Lower lobe of right lung (tissue), 2 donors: ENCODE measurements around the gene TNNT3. TPM values are rescaled to one million over a fixed set of nuclear protein-coding genes. Genes with fewer than 3 reads are reported as not detected.

Experiments used
- ATAC-seq, 2 donors: fragments of 200-7000 bp; cut with Tn5 transposase; one replicate each; pipeline ENCODE4 v1.9.1; 2020 to 2022; ENCODE audit warnings: mild to moderate bottlenecking in 2 of 2, moderate library complexity in 2 of 2
- DNase-seq: peaks from one replicate; pipeline ENCODE4 v3.0.0-alpha.2; 2020
- H3K27ac ChIP-seq: fragments of 200-600 bp; one replicate; pipeline ENCODE4 v1.8.0; 2022
- H3K27me3 ChIP-seq: fragments of 200-600 bp; one replicate; pipeline ENCODE4 v1.8.0; 2022; ENCODE audit warnings: low read depth
- H3K36me3 ChIP-seq: fragments of 200-600 bp; one replicate; pipeline ENCODE4 v1.8.0; 2022; ENCODE audit warnings: mild to moderate bottlenecking
- H3K4me1 ChIP-seq: fragments of 200-600 bp; one replicate; pipeline ENCODE4 v1.8.0; 2022
- H3K4me3 ChIP-seq: fragments of 200-600 bp; one replicate; pipeline ENCODE4 v1.8.0; 2022; ENCODE audit warnings: mild to moderate bottlenecking
- H3K9me3 ChIP-seq: fragments of 200-600 bp; one replicate; pipeline ENCODE4 v1.8.0; 2022
- CTCF ChIP-seq: fragments of 200-600 bp; IDR thresholded peaks from one replicate; pipeline ENCODE4 v1.8.0; 2022; ENCODE audit warnings: antibody characterized with exemption, mild to moderate bottlenecking
- intact Hi-C: fragments of 100-400 bp; cut with DNase I; formaldehyde crosslinking; loops from one replicate; pipeline ENCODE4 v1.11.0; 2022
- total RNA-seq: library from RNA; stranded (reverse); fragmentation: NEBNext Ultra II Directional; extraction: Animal tissue kit (Norgen Biotek cat#: 25700); gene quantifications from one replicate; pipeline ENCODE4 v1.2.1, GENCODE V29; 2021
- donor health status: DM: no; HTN: yes; CAD: no; lungs with severe emphysema.

The TNNT3 gene
- total RNA-seq, 1 donor from 2014 or later, result 4.7 TPM

- Histone ChIP-seq H3K27me3 (no peaks in the 10 kb centered on the region), H3K9me3 (no peaks in the 10 kb centered on the region), H3K4me3 (no peak overlapping the region), H3K4me1 (peaks cover 32% of the 10 kb centered on the region), H3K36me3 (no peaks in the 10 kb centered on the region), H3K27ac (peak overlapping the region; percentile 18)
- TF ChIP-seq CTCF, result no peak
- intact Hi-C loops, result no loop called here
- ATAC-seq, result no peak
- DNase-seq, result peak; percentile 47
Measured at GRCh38 chr11:1877211-1878136, 42.0 kb upstream of the TNNT3 start.

- Histone ChIP-seq H3K27me3 (no peaks in the 10 kb centered on the region), H3K36me3 (no peaks in the 10 kb centered on the region), H3K4me3 (no peak overlapping the region), H3K4me1 (peaks cover 32% of the 10 kb centered on the region), H3K27ac (no peak overlapping the region), H3K9me3 (no peaks in the 10 kb centered on the region)
- intact Hi-C loops, result no loop called here
- ATAC-seq (no peak), DNase-seq (peak; percentile 37)
- TF ChIP-seq CTCF, result no peak
Measured at GRCh38 chr11:1878137-1879031, 41.1 kb upstream of the TNNT3 start.

- TF ChIP-seq CTCF, result no peak
- DNase-seq, result peak; percentile 30
- H3K4me1 ChIP-seq, result peaks cover 32% of the 10 kb centered on the region
- H3K27ac ChIP-seq, result no peak overlapping the region
- H3K36me3 ChIP-seq, result peaks cover 6% of the 10 kb centered on the region
- no peak overlapping the region for H3K4me3 ChIP-seq
- ATAC-seq, result no peak
- H3K27me3 ChIP-seq, result no peaks in the 10 kb centered on the region
- intact Hi-C loops, result no loop called here
- H3K9me3 ChIP-seq, result no peaks in the 10 kb centered on the region
Measured at GRCh38 chr11:1879342-1879940, 40.1 kb upstream of the TNNT3 start.

GRCh38 chr11:1879941-1880720 lies 39.4 kb upstream of the TNNT3 start:
- Histone ChIP-seq H3K27ac (peak overlapping the region; percentile 49), H3K4me3 (no peak overlapping the region), H3K9me3 (no peaks in the 10 kb centered on the region), H3K36me3 (peaks cover 10% of the 10 kb centered on the region), H3K27me3 (no peaks in the 10 kb centered on the region), H3K4me1 (peaks cover 32% of the 10 kb centered on the region)
- intact Hi-C loops, result loop anchor here (5.0 kb wide), 1 partner anchor 272 kb away; no protein-coding TSS in a partner anchor
- DNase-seq (peak; percentile 47), ATAC-seq (no peak)
- no peak for TF ChIP-seq CTCF
